NT2/D1 (cell line): ENCODE measurements around the gene IL1RAP.

Experiments
- SUZ12 ChIP-seq: IDR thresholded peaks from 2 replicates; pipeline ENCODE4 v1.6.1; 2011; ENCODE audit not compliant: insufficient read length, insufficient read depth; ENCODE audit errors: extremely low read depth
- YY1 ChIP-seq: IDR thresholded peaks from 2 replicates; pipeline ENCODE4 v1.6.1; 2011; ENCODE audit not compliant: insufficient read length, insufficient read depth

GRCh38 chr3:190534986-190535385 lies 21.1 kb downstream of the IL1RAP start:
- TF ChIP-seq YY1: no peak
- TF ChIP-seq SUZ12: no peak
